Measurements from ENCODE around the gene CKAP2L. TPM values are rescaled to one million over a fixed set of nuclear protein-coding genes. Genes with fewer than 3 reads are reported as not detected.

Gene CKAP2L
- total RNA-seq, 1 donor from 2014 or later: 0.26 TPM

- DNase-seq (ENCODE audit: low read depth) (no peak), FAIRE-seq (no peak)
- no peaks in the 10 kb centered on the region for H3K36me3 ChIP-seq (ENCODE audit: control insufficient read depth, insufficient read depth, low read length)
- TF ChIP-seq, protein P1, sequence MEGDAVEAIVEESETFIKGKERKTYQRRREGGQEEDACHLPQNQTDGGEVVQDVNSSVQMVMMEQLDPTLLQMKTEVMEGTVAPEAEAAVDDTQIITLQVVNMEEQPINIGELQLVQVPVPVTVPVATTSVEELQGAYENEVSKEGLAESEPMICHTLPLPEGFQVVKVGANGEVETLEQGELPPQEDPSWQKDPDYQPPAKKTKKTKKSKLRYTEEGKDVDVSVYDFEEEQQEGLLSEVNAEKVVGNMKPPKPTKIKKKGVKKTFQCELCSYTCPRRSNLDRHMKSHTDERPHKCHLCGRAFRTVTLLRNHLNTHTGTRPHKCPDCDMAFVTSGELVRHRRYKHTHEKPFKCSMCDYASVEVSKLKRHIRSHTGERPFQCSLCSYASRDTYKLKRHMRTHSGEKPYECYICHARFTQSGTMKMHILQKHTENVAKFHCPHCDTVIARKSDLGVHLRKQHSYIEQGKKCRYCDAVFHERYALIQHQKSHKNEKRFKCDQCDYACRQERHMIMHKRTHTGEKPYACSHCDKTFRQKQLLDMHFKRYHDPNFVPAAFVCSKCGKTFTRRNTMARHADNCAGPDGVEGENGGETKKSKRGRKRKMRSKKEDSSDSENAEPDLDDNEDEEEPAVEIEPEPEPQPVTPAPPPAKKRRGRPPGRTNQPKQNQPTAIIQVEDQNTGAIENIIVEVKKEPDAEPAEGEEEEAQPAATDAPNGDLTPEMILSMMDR (IDR thresholded peaks at IDR 0.05; ENCODE audit: insufficient read depth, low read length, severe bottlenecking): no peak
- no peak overlapping the region for H3K4me3 ChIP-seq (ENCODE audit: low read depth, low read length)
- no peaks in the 10 kb centered on the region for H3K27me3 ChIP-seq (ENCODE audit: control insufficient read depth, insufficient read depth, low read length)
Observed at GRCh38 chr2:112688086-112688880, 76.1 kb downstream of the CKAP2L start.

- TF ChIP-seq, protein P1 (IDR thresholded peaks at IDR 0.05; ENCODE audit: insufficient read depth, low read length, severe bottlenecking): no peak
- Histone ChIP-seq H3K4me3 (ENCODE audit: low read depth, low read length) (no peak overlapping the region), H3K36me3 (ENCODE audit: control insufficient read depth, insufficient read depth, low read length) (no peaks in the 10 kb centered on the region), H3K27me3 (ENCODE audit: control insufficient read depth, insufficient read depth, low read length) (no peaks in the 10 kb centered on the region)
- FAIRE-seq: no peak
- DNase-seq (ENCODE audit: low read depth): no peak
Observed at GRCh38 chr2:112687522-112687921, 76.9 kb downstream of the CKAP2L start.

Other genes with a start within 250 kb of the CKAP2L start
- 25.7 and 40.8 TPM in 2 replicates for gene POLR1B, start 222.1 kb downstream of the CKAP2L start, total RNA-seq
- 10.3 and 20.2 TPM in 2 replicates for gene CHCHD5, start 180.0 kb downstream of the CKAP2L start, total RNA-seq
- gene SLC20A1, start 118.7 kb downstream of the CKAP2L start, total RNA-seq: 47.7 and 63.4 TPM in 2 replicates
- not detected in 2 replicates for gene NT5DC4, start 43.6 kb downstream of the CKAP2L start, total RNA-seq
- 53.5 and 82.7 TPM in 2 replicates for gene IL1A, start 19.9 kb upstream of the CKAP2L start, total RNA-seq
- gene IL1B, start 72.2 kb upstream of the CKAP2L start, total RNA-seq: 22.6 and 41.0 TPM in 2 replicates
- gene IL37, start 146.6 kb upstream of the CKAP2L start, total RNA-seq: not detected in 2 replicates
- 0.51 TPM in 1 of 2 replicates, not detected in the other for gene IL36G, start 213.4 kb upstream of the CKAP2L start, total RNA-seq
- 6.3 and 11.5 TPM in 2 replicates for gene IL36A, start 240.8 kb upstream of the CKAP2L start, total RNA-seq